ENCODE measurements around the gene CSRP2.

CSRP2 gene

GRCh38 chr12:76878899-76879709 is at the start of gene CSRP2:
Gene CSRP2 (minus strand): TSS chr12:76879019. CDS start chr12:76866260, 12,759 bp downstream.
- DNase-seq: peak; percentile 94

- DNase-seq: no peak
Observed at GRCh38 chr12:76927170-76927784, 48.5 kb upstream of the CSRP2 start.

- DNase-seq: no peak
Observed at GRCh38 chr12:76925135-76925534, 46.3 kb upstream of the CSRP2 start.

GRCh38 chr12:76922866-76923265 is 44.0 kb upstream of the CSRP2 start:
- DNase-seq: no peak

GRCh38 chr12:76921891-76922664 is 43.3 kb upstream of the CSRP2 start:
- DNase-seq: no peak

GRCh38 chr12:76921100-76921471 is 42.3 kb upstream of the CSRP2 start:
- DNase-seq: no peak

- DNase-seq: no peak
Observed at GRCh38 chr12:76920172-76921099, 41.6 kb upstream of the CSRP2 start.

- no peak for DNase-seq
Observed at GRCh38 chr12:76919383-76920171, 40.8 kb upstream of the CSRP2 start.

- DNase-seq: no peak
Observed at GRCh38 chr12:76916170-76916540, 37.3 kb upstream of the CSRP2 start.

- DNase-seq: no peak
Observed at GRCh38 chr12:76915361-76916169, 36.7 kb upstream of the CSRP2 start.

- no peak for DNase-seq
Observed at GRCh38 chr12:76914102-76914859, 35.5 kb upstream of the CSRP2 start.

- DNase-seq: no peak
Observed at GRCh38 chr12:76909290-76909689, 30.5 kb upstream of the CSRP2 start.

GRCh38 chr12:76908303-76909017 is 29.6 kb upstream of the CSRP2 start:
- no peak for DNase-seq

GRCh38 chr12:76901628-76902380 is 23.0 kb upstream of the CSRP2 start:
- DNase-seq: no peak

- no peak for DNase-seq
Observed at GRCh38 chr12:76899522-76899921, 20.7 kb upstream of the CSRP2 start.

GRCh38 chr12:76898442-76898841 is 19.6 kb upstream of the CSRP2 start:
- no peak for DNase-seq

- no peak for DNase-seq
Observed at GRCh38 chr12:76896274-76896673, 17.5 kb upstream of the CSRP2 start.

- DNase-seq: no peak
Observed at GRCh38 chr12:76895796-76896195, 17.0 kb upstream of the CSRP2 start.

- DNase-seq: no peak
Observed at GRCh38 chr12:76891609-76892008, 12.8 kb upstream of the CSRP2 start.
